AG09309 (cell line): ENCODE data around the gene OMD.

ENCODE experiments used
- DNase-seq: peaks from one replicate; pipeline ENCODE4 v3.0.0-alpha.2; 2010; ENCODE audit warnings: low read depth
- H3K4me3 ChIP-seq: 2 replicates; pipeline ENCODE4 v1.5.1; 2011; ENCODE audit warnings: mild to moderate bottlenecking, low read depth, low read length, moderate library complexity; ENCODE audit not compliant: control insufficient read depth
- TF ChIP-seq, protein P1 (sequence below): IDR thresholded peaks from 2 replicates; pipeline ENCODE4 v1.5.1; 2011; ENCODE audit warnings: mild to moderate bottlenecking, low read depth, low read length, inconsistent platforms; ENCODE audit not compliant: insufficient read depth, control insufficient read depth; ENCODE audit errors: missing control alignments

OMD gene

DNA sequence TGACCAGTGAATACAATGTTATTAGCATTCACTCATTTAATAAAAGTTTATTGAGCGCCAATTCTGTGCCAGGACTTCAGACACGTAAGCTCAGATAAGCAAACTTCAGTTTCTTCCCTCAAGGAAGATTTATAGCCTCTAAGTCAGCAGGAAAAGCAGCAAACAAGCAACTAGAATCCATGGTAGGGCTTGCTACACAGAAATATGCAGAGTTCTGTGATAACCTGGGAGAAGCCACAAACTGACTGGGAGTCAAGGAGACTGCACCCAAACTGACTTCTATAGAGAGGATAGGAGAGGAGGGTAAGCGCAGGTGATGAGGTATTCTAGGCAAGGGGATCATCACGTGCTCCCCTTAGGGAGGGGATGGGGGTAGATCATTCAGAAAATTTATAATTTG is 18.5 kb downstream of the OMD start:
- TF ChIP-seq, protein P1, sequence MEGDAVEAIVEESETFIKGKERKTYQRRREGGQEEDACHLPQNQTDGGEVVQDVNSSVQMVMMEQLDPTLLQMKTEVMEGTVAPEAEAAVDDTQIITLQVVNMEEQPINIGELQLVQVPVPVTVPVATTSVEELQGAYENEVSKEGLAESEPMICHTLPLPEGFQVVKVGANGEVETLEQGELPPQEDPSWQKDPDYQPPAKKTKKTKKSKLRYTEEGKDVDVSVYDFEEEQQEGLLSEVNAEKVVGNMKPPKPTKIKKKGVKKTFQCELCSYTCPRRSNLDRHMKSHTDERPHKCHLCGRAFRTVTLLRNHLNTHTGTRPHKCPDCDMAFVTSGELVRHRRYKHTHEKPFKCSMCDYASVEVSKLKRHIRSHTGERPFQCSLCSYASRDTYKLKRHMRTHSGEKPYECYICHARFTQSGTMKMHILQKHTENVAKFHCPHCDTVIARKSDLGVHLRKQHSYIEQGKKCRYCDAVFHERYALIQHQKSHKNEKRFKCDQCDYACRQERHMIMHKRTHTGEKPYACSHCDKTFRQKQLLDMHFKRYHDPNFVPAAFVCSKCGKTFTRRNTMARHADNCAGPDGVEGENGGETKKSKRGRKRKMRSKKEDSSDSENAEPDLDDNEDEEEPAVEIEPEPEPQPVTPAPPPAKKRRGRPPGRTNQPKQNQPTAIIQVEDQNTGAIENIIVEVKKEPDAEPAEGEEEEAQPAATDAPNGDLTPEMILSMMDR, result no peak
- H3K4me3 ChIP-seq, result no peak overlapping the region
- DNase-seq, result no peak

DNA sequence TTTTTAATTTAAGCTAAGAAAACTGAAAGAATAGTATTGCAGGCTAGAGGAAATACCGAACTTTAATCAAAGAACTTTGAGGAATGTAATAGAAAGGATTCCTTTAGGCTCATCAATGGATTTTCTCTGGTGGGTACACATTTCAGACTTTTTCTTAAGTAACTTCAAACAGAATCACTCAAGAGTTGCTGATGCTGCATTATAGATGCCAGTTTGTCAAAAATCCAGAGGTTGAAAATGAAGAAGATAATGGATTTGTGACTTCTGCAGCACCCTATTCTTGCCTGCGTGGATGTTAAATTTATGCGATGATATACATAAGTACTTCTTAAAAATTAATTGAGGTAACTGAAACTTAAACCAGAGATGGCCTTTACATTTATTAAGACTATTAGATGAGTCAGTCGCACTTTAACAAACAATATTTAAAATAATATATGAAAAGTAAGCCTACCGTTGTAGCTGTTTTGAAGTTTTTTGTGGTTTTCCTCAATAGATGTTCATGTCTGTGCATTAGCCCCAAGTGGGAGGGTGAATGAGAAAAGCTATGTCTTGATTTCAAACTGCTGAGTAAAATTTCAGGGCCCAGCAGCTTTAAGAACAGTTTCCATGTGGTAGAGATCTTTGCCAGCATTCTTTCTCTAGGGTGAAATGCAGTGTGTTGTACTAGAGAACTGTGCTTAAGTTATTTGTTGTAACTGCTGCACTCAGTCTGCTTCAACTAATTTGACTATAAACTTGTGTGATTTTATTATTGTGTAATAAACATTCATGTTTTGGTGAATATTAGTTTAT is 20.0 kb downstream of the OMD start, which contains the start of gene OGN:
TSS of gene OGN (minus strand) at position 537 of the 795 bp plus-strand sequence. CDS start 1,171 bp downstream, outside the sequence.
- no peak for DNase-seq
- H3K4me3 ChIP-seq, result no peak within 1 kb of the TSS

DNA sequence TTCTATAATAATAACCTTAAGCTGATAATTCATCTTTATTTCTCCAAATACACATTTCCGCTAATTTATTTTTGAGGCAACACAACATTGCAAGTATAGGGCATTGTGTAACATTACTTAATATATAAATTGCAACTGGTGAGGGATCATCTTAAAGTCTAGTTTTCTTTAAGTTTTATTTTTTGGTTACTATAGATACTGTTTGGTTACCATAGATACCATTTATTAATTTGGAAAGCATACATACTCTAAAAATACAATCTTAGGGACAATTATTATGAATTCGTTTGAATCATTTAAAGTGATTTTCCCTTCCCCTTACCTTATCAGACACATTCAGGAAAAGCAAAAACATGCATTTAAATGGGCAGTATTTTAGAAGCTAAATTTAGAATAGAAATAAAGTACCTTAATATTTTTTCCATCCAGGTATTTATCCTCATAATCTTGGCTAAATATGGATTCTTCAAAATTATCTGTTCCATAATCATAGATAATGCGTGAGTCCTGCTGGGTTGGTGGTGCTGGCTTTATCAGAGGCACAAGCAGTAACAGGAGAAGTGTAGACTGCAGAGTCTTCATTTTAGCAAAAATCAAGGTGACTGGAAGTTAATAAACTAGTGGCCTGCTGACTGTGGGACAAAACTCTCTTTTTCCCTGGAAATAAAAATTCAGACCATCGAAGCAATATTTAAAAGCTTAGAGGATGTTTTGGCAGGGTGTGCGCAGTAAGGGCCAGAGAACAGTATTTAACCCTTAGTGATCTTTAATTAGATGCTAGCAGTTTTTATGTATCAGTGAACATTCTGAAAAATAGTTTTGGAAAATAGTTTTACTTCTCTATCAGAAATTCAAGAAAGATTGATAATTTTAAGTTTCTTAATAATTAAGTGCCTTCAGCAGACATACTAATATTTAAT is 21.2 kb downstream of the OMD start:
- no peak for DNase-seq
- TF ChIP-seq, protein P1, result no peak
- H3K4me3 ChIP-seq, result no peak overlapping the region

More for the DNA sequence above, 20.0 kb downstream of the OMD start, which contains the start of gene OGN:
- TF ChIP-seq, protein P1, result no peak

DNA sequence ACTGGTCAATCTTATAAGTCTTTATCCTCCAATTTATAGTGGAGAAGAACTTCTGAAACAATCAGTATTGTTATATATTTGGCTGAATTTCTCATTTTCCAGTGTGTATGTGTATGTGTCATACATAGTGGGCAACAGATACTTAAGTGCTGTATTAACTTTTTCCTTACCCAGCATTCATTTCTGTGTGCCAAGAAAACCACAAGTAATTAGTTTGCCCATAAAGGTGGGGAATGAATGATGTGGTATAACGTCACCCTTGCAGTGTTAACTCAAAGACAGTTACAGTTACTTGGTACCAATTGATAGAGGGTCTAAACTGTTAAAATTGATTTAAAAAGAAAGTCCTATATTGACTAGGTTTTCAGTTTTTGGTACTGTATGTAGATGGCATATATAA is 21.9 kb downstream of the OMD start:
- TF ChIP-seq, protein P1, result no peak
- H3K4me3 ChIP-seq, result no peak overlapping the region

DNA sequence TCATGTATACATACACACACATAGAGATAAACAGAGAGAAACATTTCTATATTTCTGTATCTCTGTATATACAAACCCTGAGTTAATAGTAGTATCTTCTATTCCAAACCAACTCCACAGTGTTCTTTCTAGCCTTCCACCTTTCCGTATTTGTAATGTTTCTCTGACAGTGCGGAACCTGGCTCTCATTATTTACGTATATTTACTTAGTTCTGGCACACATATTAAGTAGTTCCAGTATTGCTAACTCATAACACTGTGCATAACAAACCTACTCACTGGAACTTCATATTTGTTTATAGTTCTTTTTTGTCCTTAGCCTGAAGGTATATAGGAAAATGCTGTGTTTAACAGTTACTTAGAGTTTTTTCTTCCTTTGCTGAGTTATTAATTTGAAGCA is 26.4 kb downstream of the OMD start:
- TF ChIP-seq, protein P1, result no peak
- DNase-seq, result no peak
- no peak overlapping the region for H3K4me3 ChIP-seq

More for the DNA sequence above, 21.9 kb downstream of the OMD start:
- no peak for DNase-seq

DNA sequence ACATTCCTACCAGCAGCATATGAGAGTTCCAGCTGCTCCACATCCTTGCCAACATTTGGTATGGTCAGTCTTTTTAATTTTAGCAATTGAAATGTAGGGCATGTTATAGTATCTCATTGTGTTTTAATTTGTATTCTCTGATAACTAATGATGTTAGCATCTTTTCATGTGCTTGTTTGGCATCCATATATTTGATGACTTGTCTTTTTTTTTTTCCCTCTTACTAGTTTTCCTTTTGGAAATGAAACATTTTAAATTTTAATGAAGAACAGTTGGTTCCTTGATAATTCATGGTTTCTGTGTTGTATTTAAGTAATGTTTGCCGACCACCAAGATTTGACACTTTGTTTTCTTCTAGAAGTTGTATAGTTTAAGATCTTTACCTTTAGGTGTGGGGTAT is 28.7 kb downstream of the OMD start:
- H3K4me3 ChIP-seq, result no peak overlapping the region
- TF ChIP-seq, protein P1, result no peak
- no peak for DNase-seq
